ENCODE results near the gene CAPRIN1.

CAPRIN1 gene
- 145 to 191 (median 171) reads per million in 3 donors for total RNA-seq

- Histone ChIP-seq H3K4me1 (ENCODE audit: control insufficient read depth, insufficient read depth, low read length, poor library complexity, severe bottlenecking) (peaks cover 20% of the 10 kb centered on the region), H3K27ac (ENCODE audit: insufficient read depth, low read length, poor library complexity, severe bottlenecking) (peak within 1 kb of the TSS; percentile 100), H3K9me3 (ENCODE audit: control insufficient read depth, low read length) (no peaks in the 10 kb centered on the region), H3K4me3 (ENCODE audit: insufficient read depth, low read depth, low read length, poor library complexity, severe bottlenecking) (peak within 1 kb of the TSS; percentile 95), H3K27me3 (replicated peaks; ENCODE audit: control insufficient read depth, insufficient read depth, low read length, poor library complexity, severe bottlenecking) (no peaks in the 10 kb centered on the region), H3K36me3 (ENCODE audit: control insufficient read depth, insufficient read depth, low read length) (peaks cover 2% of the 10 kb centered on the region)
- DNase-seq: peak; percentile 69 to 79 (median 74)
Observed at GRCh38 chr11:34051349-34052035, at the start of gene CAPRIN1. TSS of gene CAPRIN1 (plus strand) at chr11:34051731. CDS start at chr11:34052421, 690 bp downstream.

- DNase-seq: no peak
- Histone ChIP-seq H3K4me3 (ENCODE audit: insufficient read depth, low read depth, low read length, poor library complexity, severe bottlenecking) (no peak overlapping the region), H3K27me3 (replicated peaks; ENCODE audit: control insufficient read depth, insufficient read depth, low read length, poor library complexity, severe bottlenecking) (peaks cover 3% of the 10 kb centered on the region), H3K4me1 (ENCODE audit: control insufficient read depth, insufficient read depth, low read length, poor library complexity, severe bottlenecking) (no peaks in the 10 kb centered on the region), H3K36me3 (ENCODE audit: control insufficient read depth, insufficient read depth, low read length) (no peaks in the 10 kb centered on the region), H3K27ac (ENCODE audit: insufficient read depth, low read length, poor library complexity, severe bottlenecking) (no peak overlapping the region), H3K9me3 (ENCODE audit: control insufficient read depth, low read length) (no peaks in the 10 kb centered on the region)
Observed at GRCh38 chr11:34002420-34002819, 49.1 kb upstream of the CAPRIN1 start.

- no peaks in the 10 kb centered on the region for H3K27me3 ChIP-seq (replicated peaks; ENCODE audit: control insufficient read depth, insufficient read depth, low read length, poor library complexity, severe bottlenecking)
- no peak overlapping the region for H3K4me3 ChIP-seq (ENCODE audit: insufficient read depth, low read depth, low read length, poor library complexity, severe bottlenecking)
- H3K9me3 ChIP-seq (ENCODE audit: control insufficient read depth, low read length): no peaks in the 10 kb centered on the region
- no peaks in the 10 kb centered on the region for H3K4me1 ChIP-seq (ENCODE audit: control insufficient read depth, insufficient read depth, low read length, poor library complexity, severe bottlenecking)
- DNase-seq: no peak
- no peak overlapping the region for H3K27ac ChIP-seq (ENCODE audit: insufficient read depth, low read length, poor library complexity, severe bottlenecking)
- H3K36me3 ChIP-seq (ENCODE audit: control insufficient read depth, insufficient read depth, low read length): no peaks in the 10 kb centered on the region
Observed at GRCh38 chr11:34004236-34004635, 47.3 kb upstream of the CAPRIN1 start.

- no peak overlapping the region for H3K4me3 ChIP-seq (ENCODE audit: insufficient read depth, low read depth, low read length, poor library complexity, severe bottlenecking)
- H3K27ac ChIP-seq (ENCODE audit: insufficient read depth, low read length, poor library complexity, severe bottlenecking): no peak overlapping the region
- no peaks in the 10 kb centered on the region for H3K27me3 ChIP-seq (replicated peaks; ENCODE audit: control insufficient read depth, insufficient read depth, low read length, poor library complexity, severe bottlenecking)
- no peaks in the 10 kb centered on the region for H3K36me3 ChIP-seq (ENCODE audit: control insufficient read depth, insufficient read depth, low read length)
- no peaks in the 10 kb centered on the region for H3K4me1 ChIP-seq (ENCODE audit: control insufficient read depth, insufficient read depth, low read length, poor library complexity, severe bottlenecking)
- DNase-seq: no peak
- no peaks in the 10 kb centered on the region for H3K9me3 ChIP-seq (ENCODE audit: control insufficient read depth, low read length)
Observed at GRCh38 chr11:34006876-34007275, 44.7 kb upstream of the CAPRIN1 start.

GRCh38 chr11:34012734-34013133 is 38.8 kb upstream of the CAPRIN1 start:
- H3K4me3 ChIP-seq (ENCODE audit: insufficient read depth, low read depth, low read length, poor library complexity, severe bottlenecking): no peak overlapping the region
- H3K4me1 ChIP-seq (ENCODE audit: control insufficient read depth, insufficient read depth, low read length, poor library complexity, severe bottlenecking): no peaks in the 10 kb centered on the region
- no peak overlapping the region for H3K27ac ChIP-seq (ENCODE audit: insufficient read depth, low read length, poor library complexity, severe bottlenecking)
- no peaks in the 10 kb centered on the region for H3K36me3 ChIP-seq (ENCODE audit: control insufficient read depth, insufficient read depth, low read length)
- no peaks in the 10 kb centered on the region for H3K9me3 ChIP-seq (ENCODE audit: control insufficient read depth, low read length)
- DNase-seq: no peak
- no peaks in the 10 kb centered on the region for H3K27me3 ChIP-seq (replicated peaks; ENCODE audit: control insufficient read depth, insufficient read depth, low read length, poor library complexity, severe bottlenecking)

GRCh38 chr11:34013898-34014571 is 37.5 kb upstream of the CAPRIN1 start:
- Histone ChIP-seq H3K27me3 (replicated peaks; ENCODE audit: control insufficient read depth, insufficient read depth, low read length, poor library complexity, severe bottlenecking) (no peaks in the 10 kb centered on the region), H3K4me3 (ENCODE audit: insufficient read depth, low read depth, low read length, poor library complexity, severe bottlenecking) (no peak overlapping the region), H3K27ac (ENCODE audit: insufficient read depth, low read length, poor library complexity, severe bottlenecking) (no peak overlapping the region), H3K4me1 (ENCODE audit: control insufficient read depth, insufficient read depth, low read length, poor library complexity, severe bottlenecking) (no peaks in the 10 kb centered on the region), H3K9me3 (ENCODE audit: control insufficient read depth, low read length) (no peaks in the 10 kb centered on the region), H3K36me3 (ENCODE audit: control insufficient read depth, insufficient read depth, low read length) (no peaks in the 10 kb centered on the region)
- DNase-seq: no peak

- H3K4me1 ChIP-seq (ENCODE audit: control insufficient read depth, insufficient read depth, low read length, poor library complexity, severe bottlenecking): no peaks in the 10 kb centered on the region
- DNase-seq: no peak
- H3K36me3 ChIP-seq (ENCODE audit: control insufficient read depth, insufficient read depth, low read length): no peaks in the 10 kb centered on the region
- no peaks in the 10 kb centered on the region for H3K27me3 ChIP-seq (replicated peaks; ENCODE audit: control insufficient read depth, insufficient read depth, low read length, poor library complexity, severe bottlenecking)
- H3K4me3 ChIP-seq (ENCODE audit: insufficient read depth, low read depth, low read length, poor library complexity, severe bottlenecking): no peak overlapping the region
- H3K27ac ChIP-seq (ENCODE audit: insufficient read depth, low read length, poor library complexity, severe bottlenecking): no peak overlapping the region
- H3K9me3 ChIP-seq (ENCODE audit: control insufficient read depth, low read length): no peaks in the 10 kb centered on the region
Observed at GRCh38 chr11:34021977-34022735, 29.4 kb upstream of the CAPRIN1 start.

GRCh38 chr11:34026432-34026831 is 25.1 kb upstream of the CAPRIN1 start:
- Histone ChIP-seq H3K9me3 (ENCODE audit: control insufficient read depth, low read length) (no peaks in the 10 kb centered on the region), H3K4me3 (ENCODE audit: insufficient read depth, low read depth, low read length, poor library complexity, severe bottlenecking) (no peak overlapping the region), H3K27me3 (replicated peaks; ENCODE audit: control insufficient read depth, insufficient read depth, low read length, poor library complexity, severe bottlenecking) (no peaks in the 10 kb centered on the region), H3K27ac (ENCODE audit: insufficient read depth, low read length, poor library complexity, severe bottlenecking) (no peak overlapping the region), H3K4me1 (ENCODE audit: control insufficient read depth, insufficient read depth, low read length, poor library complexity, severe bottlenecking) (no peaks in the 10 kb centered on the region), H3K36me3 (ENCODE audit: control insufficient read depth, insufficient read depth, low read length) (no peaks in the 10 kb centered on the region)
- DNase-seq: no peak

- no peaks in the 10 kb centered on the region for H3K27me3 ChIP-seq (replicated peaks; ENCODE audit: control insufficient read depth, insufficient read depth, low read length, poor library complexity, severe bottlenecking)
- H3K36me3 ChIP-seq (ENCODE audit: control insufficient read depth, insufficient read depth, low read length): no peaks in the 10 kb centered on the region
- no peak overlapping the region for H3K27ac ChIP-seq (ENCODE audit: insufficient read depth, low read length, poor library complexity, severe bottlenecking)
- no peaks in the 10 kb centered on the region for H3K4me1 ChIP-seq (ENCODE audit: control insufficient read depth, insufficient read depth, low read length, poor library complexity, severe bottlenecking)
- H3K4me3 ChIP-seq (ENCODE audit: insufficient read depth, low read depth, low read length, poor library complexity, severe bottlenecking): no peak overlapping the region
- DNase-seq: no peak
- H3K9me3 ChIP-seq (ENCODE audit: control insufficient read depth, low read length): no peaks in the 10 kb centered on the region
Observed at GRCh38 chr11:34027516-34028408, 23.8 kb upstream of the CAPRIN1 start.
